ENCODE measurements around the gene PHIP.

DNA sequence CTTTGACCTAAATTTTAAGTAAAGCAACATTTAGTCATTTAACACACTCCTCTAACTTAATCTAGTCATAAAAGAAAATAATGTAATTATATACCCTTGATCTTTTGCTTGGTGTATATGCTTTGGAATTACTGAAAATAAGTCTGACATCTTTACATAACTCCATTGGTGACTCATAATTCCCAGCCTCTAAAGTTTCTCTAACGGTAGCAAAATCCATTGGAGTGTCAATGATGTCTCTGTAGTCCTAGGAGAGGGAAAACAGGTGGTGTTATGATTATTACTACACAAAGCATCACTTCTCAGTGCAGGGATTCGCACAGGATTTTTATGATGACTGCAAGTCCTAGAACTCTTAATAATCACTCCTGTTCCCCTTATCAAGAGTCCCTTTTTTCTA is 130.5 kb downstream of the PHIP start:
- no peak for TF ChIP-seq SIN3A (IDR thresholded peaks at IDR 0.05; ENCODE audit: borderline replicate concordance, insufficient read depth, low read length)
- TF ChIP-seq REST (IDR thresholded peaks at IDR 0.05; ENCODE audit: insufficient read depth in 1 of 2, low read depth in 2 of 2, low read length in 2 of 2) = no peak
- no peak for TF ChIP-seq POLR2AphosphoS5 (IDR thresholded peaks at IDR 0.05; ENCODE audit: low read depth, low read length)
- no peak for TF ChIP-seq TAF1 (IDR thresholded peaks at IDR 0.05; ENCODE audit: borderline replicate concordance, insufficient read depth, low read length)

Measured in PFSK-1 (cell line).